Fibroblast of mammary gland (primary cell): ENCODE results near the gene DSCAM.

Experiments
- DNase-seq: peaks from one replicate; pipeline ENCODE4 v3.0.0-alpha.2; 2010; ENCODE audit warnings: low read depth
- H3K4me3 ChIP-seq: 2 replicates; pipeline ENCODE4 v1.5.1; 2011; ENCODE audit warnings: low read depth, mild to moderate bottlenecking, low read length, moderate library complexity; ENCODE audit not compliant: control insufficient read depth
- CTCF ChIP-seq: conservative IDR thresholded peaks from 2 replicates; pipeline ENCODE4 v1.5.1; 2011; ENCODE audit warnings: low read depth, low read length, inconsistent platforms; ENCODE audit not compliant: control insufficient read depth, insufficient read depth

The DSCAM gene

GRCh38 chr21:40707656-40708244 lies 139.2 kb downstream of the DSCAM start:
- no peak overlapping the region for H3K4me3 ChIP-seq
- TF ChIP-seq CTCF, result no peak
- DNase-seq, result no peak

- DNase-seq, result no peak
- no peak for TF ChIP-seq CTCF
- no peak overlapping the region for H3K4me3 ChIP-seq
These were observed 139.9 kb downstream of the DSCAM start for GRCh38 chr21:40706806-40707655.

- no peak for TF ChIP-seq CTCF
- H3K4me3 ChIP-seq, result no peak overlapping the region
- no peak for DNase-seq
These were observed 140.8 kb downstream of the DSCAM start for GRCh38 chr21:40706176-40706575.

- no peak for DNase-seq
- H3K4me3 ChIP-seq, result no peak overlapping the region
- TF ChIP-seq CTCF, result no peak
These were observed 142.8 kb downstream of the DSCAM start for GRCh38 chr21:40704141-40704540.

- TF ChIP-seq CTCF, result no peak
- DNase-seq, result no peak
- H3K4me3 ChIP-seq, result no peak overlapping the region
These were observed 147.6 kb downstream of the DSCAM start for GRCh38 chr21:40699366-40699765.

- TF ChIP-seq CTCF, result no peak
- DNase-seq, result no peak
- no peak overlapping the region for H3K4me3 ChIP-seq
These were observed 150.7 kb downstream of the DSCAM start for GRCh38 chr21:40696246-40696645.
